ENCODE measurements around the gene MUL1. TPM values are rescaled to one million over a fixed set of nuclear protein-coding genes. Genes with fewer than 3 reads are reported as not detected.

MUL1 gene
- total and polyA plus RNA-seq, 9 of the 15 experiments (the other 6 are each of a cell fraction or from before 2014, with no cell fraction given): 10.4 to 32.9 (median 19.3) TPM

GRCh38 chr1:20538227-20538626 is 30.3 kb upstream of the MUL1 start (continued):
- TF ChIP-seq ZBTB40 (IDR thresholded peaks at IDR 0.05) (no peak), ZBTB40 (CRISPR knock-in tag; IDR thresholded peaks at IDR 0.05) (no peak), PRPF4 (IDR thresholded peaks at IDR 0.05; ENCODE audit: insufficient read depth, low read depth, low read length, poor library complexity, severe bottlenecking) (no peak)
